ENCODE measurements around the gene TBX18.

Gene TBX18

DNA sequence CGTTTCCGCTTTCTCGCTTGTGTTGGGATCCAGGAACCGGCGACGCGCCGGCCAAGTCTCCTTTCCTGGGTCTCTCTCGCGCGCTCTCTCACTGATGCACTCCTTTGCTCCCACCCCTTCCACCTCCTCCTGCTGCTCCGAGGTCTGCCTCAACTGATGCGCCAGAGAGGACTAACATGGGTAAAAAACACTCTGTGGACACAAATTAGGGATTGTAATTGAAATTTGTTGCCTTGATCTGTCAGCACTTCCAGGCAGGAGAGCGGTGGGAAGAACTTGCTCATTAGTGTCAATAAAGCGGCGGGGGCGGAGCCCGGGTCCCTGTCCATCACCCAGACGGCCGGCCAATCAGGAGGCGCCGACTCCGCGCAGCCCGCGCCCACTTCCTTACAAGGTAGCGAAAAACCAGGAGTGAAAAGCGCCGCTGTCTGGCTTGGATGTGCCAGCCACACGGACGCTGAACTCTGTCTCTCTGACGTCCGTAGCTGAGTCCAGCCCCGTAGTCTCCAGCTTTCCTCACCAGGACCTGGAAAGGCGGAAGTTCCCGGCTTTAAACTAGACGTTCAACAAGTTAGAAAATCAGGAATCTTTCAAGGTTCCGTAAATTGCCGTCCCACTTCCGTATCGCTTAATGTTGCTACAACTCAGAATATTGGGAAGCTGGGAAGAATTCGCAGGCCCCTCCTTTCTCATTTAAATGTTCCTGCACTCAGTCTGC lies at the start of gene TBX18:
Gene TBX18, minus strand, starts transcription at position 267 of the 718 bp plus-strand sequence. CDS start 417 bp downstream, outside the sequence.
- peak; percentile 99 for DNase-seq

GRCh38 chr6:84811351-84811750 lies 47.0 kb upstream of the TBX18 start:
- no peak for DNase-seq

GRCh38 chr6:84809455-84809854 lies 45.1 kb upstream of the TBX18 start:
- no peak for DNase-seq

DNA sequence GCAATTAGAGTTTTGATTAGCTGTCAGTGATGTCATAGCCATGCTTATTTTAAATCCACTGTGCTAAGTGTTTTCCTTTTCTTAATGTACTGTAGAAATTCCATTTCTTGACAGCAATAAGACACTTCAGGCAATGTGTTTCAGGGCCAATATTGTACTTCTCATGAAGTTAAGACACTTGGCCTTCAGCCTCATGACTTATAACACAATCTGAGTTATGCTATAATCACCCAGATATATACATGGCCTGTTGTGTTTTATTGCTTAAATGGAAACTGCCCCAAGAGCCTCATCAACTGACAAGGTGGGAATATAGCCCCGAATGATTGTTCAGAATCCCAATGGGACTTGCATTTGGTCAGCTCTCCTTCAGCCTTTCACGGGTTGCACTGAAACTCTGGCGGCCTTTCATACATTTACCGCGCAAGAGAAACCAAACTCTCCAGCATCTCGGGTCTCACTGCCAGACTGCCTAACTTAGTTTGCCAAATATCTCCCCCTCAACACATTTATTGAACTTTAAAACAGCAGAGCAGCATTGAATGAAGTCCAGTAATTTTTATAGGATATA lies 44.2 kb upstream of the TBX18 start:
- DNase-seq, result no peak

DNA sequence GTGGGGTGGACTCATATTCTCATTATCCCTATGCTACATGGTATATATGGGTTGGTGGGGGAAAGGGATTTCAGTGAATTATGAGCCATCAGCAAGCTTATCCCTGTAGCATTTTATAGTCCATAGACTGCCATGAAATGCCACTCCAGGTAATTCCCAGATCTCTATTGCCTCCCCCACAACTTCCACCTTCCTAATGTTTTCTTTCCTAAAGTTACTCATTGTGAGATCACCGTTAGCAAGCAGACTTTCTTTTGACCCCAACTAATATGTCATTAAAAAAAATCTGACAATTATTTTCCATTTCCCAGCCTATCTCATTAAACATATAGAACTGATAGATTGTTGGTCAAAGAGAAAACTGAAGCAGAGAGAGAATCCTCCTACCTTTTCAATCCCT lies 40.7 kb upstream of the TBX18 start:
- no peak for DNase-seq

DNA sequence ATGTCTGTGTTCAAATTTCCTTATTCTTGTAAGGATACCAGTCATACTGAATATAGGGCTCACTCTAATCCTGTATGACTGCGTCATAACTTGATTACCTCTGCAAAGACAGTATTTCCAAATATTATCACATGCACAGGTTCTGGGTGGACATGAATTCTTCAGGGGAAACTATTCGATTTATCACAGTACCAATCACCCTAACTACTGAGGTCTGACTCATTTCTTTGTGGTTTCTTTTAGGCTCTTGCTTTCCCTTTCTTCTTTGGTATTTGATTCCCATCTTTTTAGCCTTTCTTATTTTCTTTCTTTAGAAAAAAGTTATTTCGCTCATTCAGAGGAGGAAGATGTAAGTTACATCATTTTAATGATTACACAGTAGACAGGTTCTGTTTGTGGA lies 40.3 kb upstream of the TBX18 start:
- peak; percentile 52 for DNase-seq

DNA sequence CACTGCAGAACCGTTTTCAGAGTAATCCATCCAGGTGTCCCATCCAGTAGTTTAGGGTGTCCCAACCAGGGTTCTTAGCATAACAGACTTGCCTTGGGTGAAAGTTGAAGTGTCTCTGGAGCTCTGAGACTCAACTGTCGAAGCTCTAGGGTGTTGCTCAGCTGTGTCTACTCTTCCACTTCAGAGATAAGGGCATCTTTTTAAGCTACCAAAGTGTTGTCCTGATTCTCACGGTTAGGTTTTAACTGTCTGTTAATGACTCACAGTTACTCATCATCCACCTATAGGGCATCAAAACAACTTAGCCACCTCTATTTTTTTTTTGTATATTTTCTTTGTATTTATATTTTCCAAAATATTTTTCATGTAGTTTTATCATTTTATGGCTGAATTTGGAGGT lies 36.9 kb upstream of the TBX18 start:
- DNase-seq, result no peak

DNA sequence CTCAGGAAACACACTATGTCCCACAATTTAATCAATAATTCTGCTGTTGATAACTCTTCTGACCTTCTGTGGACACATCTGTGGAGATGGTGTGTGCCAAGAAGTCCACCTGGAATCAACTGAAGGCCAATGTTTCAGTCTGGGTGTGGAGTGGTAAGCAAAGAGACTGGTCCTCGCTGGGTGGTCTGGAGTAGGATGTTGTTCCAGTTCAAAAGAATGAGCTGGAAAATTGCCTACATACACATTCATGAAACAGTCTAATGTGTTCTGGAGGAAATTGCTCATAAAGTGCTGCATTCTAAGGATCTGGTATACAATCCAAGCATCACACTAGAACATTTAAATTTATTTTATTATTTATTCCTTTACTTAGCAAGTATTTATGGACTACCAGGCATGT lies 33.9 kb upstream of the TBX18 start:
- DNase-seq, result peak; percentile 70

- no peak for DNase-seq
Observed at GRCh38 chr6:84796343-84796742, 31.9 kb upstream of the TBX18 start.

DNA sequence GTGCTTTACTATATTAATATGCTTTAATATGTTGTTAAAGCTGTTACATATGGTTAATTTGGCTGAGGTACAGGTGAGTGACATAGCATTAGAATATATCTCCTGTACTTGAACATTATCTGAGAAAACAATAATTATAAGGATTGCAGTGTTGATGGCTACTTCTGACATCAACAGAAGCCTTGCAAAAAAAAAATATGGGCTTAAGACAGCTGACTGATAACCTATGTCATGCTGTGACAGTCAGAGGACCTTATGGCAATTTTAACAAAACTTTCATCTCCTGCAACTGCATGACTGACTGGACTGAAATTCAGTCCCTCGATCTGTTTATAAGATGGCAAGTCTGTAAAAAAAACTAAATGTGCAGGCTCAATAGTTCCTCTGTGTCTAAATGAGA lies 27.5 kb upstream of the TBX18 start:
- DNase-seq, result no peak

DNA sequence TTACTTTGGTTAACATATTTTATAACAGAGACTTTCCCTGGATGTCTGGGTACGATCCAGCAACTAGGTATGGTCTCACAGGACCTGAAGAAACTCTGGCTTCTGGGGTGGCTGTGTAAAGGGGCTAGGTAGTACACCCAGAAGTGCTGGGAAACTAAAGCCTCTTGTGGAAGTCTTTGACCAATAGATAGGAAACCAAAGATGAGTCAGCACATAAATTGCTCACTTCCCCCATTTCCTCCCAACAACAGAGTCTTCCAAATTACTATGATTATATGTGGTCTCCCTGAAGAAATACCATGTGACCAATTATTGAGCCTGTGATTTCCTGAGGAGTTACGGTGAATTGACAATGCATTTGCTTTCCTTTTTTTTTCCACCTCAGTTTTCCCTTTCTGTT lies 26.8 kb upstream of the TBX18 start:
- DNase-seq, result peak; percentile 51

- no peak for DNase-seq
Observed at GRCh38 chr6:84789170-84789569, 24.8 kb upstream of the TBX18 start.

DNA sequence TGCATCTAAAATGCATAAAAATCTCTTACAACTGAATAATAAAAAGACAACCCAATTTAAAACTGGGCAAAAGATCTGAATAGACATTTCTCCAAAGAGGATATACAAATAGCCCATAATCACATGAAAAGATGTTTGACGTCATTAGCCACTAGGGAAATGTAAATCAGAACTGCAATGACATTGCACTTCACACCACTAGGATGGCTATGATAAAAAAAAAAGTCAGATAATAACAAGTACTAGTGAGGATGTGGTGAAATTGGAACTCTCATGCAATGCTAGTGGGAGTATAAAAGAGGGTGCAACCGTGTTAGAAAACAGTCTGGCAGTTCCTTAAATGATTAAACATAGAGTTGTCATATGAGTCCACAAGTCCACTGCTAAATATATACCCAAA lies 24.3 kb upstream of the TBX18 start:
- DNase-seq, result no peak

DNA sequence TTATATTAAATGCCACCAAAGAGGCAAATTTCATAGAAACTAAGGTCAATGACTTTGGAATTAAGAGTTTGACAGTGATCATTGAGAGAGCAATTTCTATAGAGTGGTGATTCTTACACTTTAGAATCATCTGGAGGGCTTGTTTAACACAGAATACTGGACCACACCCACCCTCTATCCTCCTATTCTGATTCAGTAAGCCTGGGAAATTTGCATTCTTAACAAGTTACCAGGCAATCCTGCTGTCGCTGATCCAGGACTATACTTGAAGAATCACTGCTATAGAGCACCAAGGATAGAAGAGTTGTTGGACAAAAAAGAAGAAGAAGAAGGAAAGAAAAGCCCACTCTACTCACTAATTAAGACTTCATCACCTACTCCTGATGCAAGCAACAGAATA lies 21.3 kb upstream of the TBX18 start:
- DNase-seq, result peak; percentile 42

DNA sequence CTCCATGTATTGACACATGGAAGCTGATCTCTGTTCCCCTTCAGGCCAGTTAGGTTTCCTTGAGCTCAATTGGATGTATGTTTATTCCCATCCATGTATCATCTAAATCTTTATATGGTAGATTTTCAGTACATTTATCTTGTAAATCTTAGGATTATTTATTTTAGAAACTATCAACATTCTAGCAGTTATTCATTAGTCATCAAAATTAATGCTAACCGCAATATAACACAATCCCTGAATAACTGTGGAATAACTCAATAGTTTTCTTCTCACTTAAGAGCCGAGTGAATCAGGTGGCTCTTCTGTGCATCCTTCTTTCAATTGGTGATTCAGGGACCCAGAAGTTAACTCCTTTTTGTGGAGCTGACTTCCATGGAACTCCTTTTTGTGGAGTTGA lies 15.5 kb upstream of the TBX18 start:
- no peak for DNase-seq

DNA sequence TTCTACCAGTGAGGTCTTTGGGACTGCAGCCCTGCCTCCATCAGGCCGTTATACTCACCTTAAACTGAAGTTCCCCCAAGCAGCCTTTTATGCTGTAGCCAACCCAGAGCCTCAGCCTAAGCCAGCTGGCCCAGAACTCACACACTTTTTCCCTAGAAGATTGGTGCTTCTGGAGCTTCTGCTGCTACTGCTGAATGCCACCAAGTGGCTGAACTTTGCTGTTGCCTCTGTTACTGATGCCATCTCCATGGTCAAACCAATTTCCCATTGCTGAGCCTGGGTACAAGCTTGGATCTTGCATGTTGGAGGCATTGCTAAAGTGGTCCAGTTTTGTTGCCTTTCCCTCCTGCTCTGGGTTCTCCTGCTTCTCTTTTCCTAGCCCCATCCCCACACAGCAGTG lies 15.0 kb upstream of the TBX18 start:
- no peak for DNase-seq

DNA sequence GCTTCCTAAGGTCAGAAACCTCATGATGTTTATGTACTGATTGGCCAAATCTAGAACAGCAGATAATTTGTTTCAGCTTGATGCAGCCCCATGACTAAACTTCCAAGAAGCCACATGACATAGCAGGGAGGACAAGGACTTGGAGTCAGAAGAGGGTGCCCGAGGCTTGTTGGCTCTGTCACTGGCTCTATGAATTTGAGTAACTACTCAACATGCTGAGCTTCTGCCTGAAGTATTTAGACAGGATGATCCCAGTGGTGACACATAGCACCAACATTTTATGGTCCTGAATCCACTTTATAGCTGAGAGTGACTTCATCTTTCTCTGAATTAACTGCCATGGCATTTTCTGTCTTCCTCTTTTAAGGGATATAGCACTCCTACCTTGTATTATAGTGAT lies 13.5 kb upstream of the TBX18 start:
- DNase-seq, result peak; percentile 84

DNA sequence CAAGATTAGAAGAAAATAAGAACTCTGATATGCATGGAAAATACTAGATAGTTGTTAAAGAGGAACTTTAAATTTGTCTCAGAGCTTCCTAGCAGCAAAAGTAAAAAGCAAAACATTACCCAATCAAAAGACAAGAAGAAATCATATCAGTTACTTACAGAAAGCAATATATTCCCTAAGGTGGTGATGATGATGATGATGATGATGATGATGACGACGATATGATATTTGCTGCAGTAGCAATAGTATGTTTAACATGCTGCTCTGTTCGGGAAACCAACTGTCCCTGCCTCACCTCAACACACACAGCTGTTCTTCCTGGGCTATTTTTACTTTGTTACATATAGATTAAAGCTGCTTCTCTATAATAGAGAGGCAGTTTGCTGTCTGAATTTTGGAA lies 12.0 kb upstream of the TBX18 start:
- DNase-seq, result no peak

DNA sequence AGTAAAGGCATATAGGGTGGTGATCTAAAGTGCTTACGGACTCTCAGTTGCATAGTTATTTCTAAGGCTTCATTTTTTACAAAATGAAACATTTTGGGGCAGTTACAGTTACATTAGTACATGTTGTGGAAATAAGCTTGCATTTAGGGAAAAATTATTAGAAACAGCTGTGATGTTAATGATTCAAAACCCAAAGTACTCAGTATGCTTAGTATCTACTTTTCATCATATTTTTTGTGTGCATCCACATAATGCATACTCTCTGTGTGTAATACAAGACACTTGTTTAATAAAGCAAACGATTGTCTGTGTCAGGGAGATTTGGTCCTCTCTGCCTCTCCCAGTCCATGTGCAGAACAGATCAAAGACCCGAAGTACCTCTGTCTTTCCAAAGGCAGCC lies 11.4 kb upstream of the TBX18 start:
- no peak for DNase-seq

DNA sequence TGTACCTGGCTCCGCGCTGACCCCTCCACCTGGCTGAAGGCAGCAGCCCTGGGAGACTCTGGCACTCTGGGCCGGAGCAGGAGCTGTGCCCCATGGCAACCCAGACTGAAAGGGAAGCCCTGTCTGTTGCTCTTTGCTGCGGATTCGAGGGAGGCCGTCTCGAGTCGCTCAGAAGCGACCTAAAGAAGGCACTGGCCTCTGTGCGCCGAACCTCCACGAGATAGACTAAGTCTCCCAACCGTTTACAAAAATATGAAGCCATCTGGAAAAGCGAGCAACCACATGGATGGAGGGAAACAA lies 10.5 kb upstream of the TBX18 start:
- DNase-seq, result no peak

DNA sequence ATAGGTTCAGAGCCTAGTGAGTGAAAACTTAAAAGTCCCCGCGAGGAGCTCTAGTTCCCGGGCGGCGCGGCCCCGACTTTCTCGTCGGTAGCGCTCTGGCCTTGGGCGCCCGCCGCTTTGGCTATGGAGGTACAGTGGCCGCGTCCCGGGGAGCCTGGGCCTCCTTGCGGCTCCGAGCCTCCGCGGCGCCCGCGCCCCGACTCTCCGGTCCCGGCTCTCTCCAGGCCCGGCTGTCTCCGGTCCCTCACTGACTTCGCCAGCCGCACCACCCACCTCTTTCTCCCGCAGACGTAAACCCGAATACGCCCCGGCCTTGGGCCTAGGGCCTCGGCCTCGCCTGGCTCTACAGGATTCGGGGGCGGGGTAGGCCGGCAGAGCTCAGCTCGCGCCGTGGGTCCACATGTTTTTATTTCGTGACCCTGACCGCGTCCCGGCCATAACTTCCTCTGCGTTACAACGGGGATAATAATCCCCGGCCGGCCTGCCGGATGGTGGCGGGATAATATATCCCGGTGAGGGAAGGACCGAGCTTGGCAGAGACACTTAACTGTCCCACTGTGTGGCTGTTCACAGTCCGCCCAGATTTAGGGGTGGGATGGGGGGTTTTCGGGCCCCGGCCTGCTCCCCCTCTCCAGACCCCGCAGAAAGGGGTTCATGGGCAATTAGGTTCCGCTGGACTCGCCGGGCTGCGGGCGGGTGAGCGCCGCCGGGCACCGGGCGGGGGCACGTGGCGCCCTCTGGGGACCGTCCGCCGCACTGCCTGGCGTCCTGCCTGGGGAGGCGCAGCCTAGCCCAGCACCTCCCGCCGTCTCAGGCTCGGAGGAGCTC lies 10.0 kb upstream of the TBX18 start:
- DNase-seq, result peak; percentile 67

DNA sequence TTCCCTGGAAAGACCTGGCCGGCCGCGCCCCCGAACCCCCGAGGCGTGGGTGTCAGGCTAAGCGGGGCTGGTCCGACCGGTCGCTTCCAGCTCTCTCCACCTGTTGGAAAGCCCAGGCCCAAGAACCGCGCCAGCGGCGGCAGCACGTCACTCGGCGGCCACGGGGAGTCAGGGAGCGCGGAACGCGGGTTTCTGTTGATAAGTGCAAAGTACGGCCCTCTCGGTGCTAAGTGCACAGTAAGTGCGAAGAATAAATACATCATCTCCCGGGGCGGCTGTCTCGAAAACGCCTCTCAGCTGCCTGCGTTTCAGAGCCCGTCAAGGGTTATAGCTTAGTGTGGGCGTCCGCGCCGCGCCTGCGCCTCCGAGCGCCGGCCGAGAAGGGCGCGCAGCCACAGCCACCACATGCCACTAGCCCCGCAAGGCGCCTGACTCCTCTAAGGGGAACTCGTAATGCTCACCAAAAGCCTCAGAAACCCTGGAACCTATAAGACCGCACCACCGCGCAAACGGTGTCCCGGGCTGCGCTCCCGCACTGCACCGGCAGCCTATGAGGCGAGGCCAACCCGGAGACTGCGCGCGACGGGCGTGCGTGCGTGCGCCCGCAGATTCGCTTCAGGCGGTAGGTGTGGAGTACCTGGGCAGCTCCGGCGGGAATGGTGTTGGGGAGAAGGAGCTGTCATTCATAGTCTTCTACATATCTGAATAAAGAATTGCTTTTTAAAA lies 9.2 kb upstream of the TBX18 start:
- peak; percentile 59 for DNase-seq

DNA sequence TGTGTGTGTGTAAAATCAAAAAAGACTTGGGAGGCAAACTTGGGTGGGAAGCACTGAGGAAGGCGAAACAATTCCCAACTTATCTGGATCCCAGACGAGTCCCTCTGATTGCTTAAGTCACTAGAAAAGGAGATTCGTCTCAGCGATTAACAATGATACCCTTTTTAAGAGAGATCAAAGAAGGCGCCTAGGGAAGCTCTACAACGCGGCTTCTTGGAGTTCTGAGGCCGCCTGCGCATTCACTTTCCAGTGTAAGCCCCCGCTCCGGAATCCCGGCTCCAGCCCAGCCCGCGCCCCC lies 8.7 kb upstream of the TBX18 start:
- no peak for DNase-seq

Data from fibroblast of skin of right quadriceps (primary cell).